Measurements from ENCODE around the gene PLEKHG2.

The PLEKHG2 gene

GRCh38 chr19:39372941-39373340 is 39.5 kb upstream of the PLEKHG2 start:
- no peak for TF ChIP-seq TCF12 (IDR thresholded peaks at IDR 0.05; ENCODE audit: low read depth)
- TF ChIP-seq CREB1 (IDR thresholded peaks at IDR 0.05; ENCODE audit: low read depth), result no peak
- no peak for TF ChIP-seq TEAD4 (IDR thresholded peaks at IDR 0.05)
- no peak for TF ChIP-seq REST (IDR thresholded peaks at IDR 0.05; ENCODE audit: low read depth)
- no peak for TF ChIP-seq EP300 (IDR thresholded peaks at IDR 0.05; ENCODE audit: borderline replicate concordance)
- no peak for TF ChIP-seq TAF1 (IDR thresholded peaks at IDR 0.05; ENCODE audit: low read depth)
- TF ChIP-seq CEBPB (IDR thresholded peaks at IDR 0.05), result no peak
- TF ChIP-seq, protein P1, sequence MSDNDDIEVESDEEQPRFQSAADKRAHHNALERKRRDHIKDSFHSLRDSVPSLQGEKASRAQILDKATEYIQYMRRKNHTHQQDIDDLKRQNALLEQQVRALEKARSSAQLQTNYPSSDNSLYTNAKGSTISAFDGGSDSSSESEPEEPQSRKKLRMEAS (IDR thresholded peaks at IDR 0.05), result no peak
- TF ChIP-seq ZBTB7A (IDR thresholded peaks at IDR 0.05; ENCODE audit: low read depth), result no peak
- no peak for TF ChIP-seq USF1 (IDR thresholded peaks at IDR 0.05)
- TF ChIP-seq NFIC (IDR thresholded peaks at IDR 0.05), result no peak
- no peak for TF ChIP-seq EGR1 (IDR thresholded peaks at IDR 0.05)
- no peak for TF ChIP-seq RAD21 (IDR thresholded peaks at IDR 0.05; ENCODE audit: low read depth)
- no peak for TF ChIP-seq FOXM1 (IDR thresholded peaks at IDR 0.05; ENCODE audit: borderline replicate concordance, low read depth)
- TF ChIP-seq YY1 (IDR thresholded peaks at IDR 0.05; ENCODE audit: low read depth), result no peak

- TF ChIP-seq TEAD4 (IDR thresholded peaks at IDR 0.05), result no peak
- TF ChIP-seq TAF1 (IDR thresholded peaks at IDR 0.05; ENCODE audit: low read depth), result no peak
- no peak for TF ChIP-seq FOXM1 (IDR thresholded peaks at IDR 0.05; ENCODE audit: borderline replicate concordance, low read depth)
- no peak for TF ChIP-seq EGR1 (IDR thresholded peaks at IDR 0.05)
- no peak for TF ChIP-seq TCF12 (IDR thresholded peaks at IDR 0.05; ENCODE audit: low read depth)
- no peak for TF ChIP-seq NFIC (IDR thresholded peaks at IDR 0.05)
- TF ChIP-seq RAD21 (IDR thresholded peaks at IDR 0.05; ENCODE audit: low read depth), result no peak
- no peak for TF ChIP-seq CREB1 (IDR thresholded peaks at IDR 0.05; ENCODE audit: low read depth)
- TF ChIP-seq ZBTB7A (IDR thresholded peaks at IDR 0.05; ENCODE audit: low read depth), result no peak
- TF ChIP-seq USF1 (IDR thresholded peaks at IDR 0.05), result no peak
Observed at GRCh38 chr19:39375929-39376328, 36.5 kb upstream of the PLEKHG2 start.

DNA sequence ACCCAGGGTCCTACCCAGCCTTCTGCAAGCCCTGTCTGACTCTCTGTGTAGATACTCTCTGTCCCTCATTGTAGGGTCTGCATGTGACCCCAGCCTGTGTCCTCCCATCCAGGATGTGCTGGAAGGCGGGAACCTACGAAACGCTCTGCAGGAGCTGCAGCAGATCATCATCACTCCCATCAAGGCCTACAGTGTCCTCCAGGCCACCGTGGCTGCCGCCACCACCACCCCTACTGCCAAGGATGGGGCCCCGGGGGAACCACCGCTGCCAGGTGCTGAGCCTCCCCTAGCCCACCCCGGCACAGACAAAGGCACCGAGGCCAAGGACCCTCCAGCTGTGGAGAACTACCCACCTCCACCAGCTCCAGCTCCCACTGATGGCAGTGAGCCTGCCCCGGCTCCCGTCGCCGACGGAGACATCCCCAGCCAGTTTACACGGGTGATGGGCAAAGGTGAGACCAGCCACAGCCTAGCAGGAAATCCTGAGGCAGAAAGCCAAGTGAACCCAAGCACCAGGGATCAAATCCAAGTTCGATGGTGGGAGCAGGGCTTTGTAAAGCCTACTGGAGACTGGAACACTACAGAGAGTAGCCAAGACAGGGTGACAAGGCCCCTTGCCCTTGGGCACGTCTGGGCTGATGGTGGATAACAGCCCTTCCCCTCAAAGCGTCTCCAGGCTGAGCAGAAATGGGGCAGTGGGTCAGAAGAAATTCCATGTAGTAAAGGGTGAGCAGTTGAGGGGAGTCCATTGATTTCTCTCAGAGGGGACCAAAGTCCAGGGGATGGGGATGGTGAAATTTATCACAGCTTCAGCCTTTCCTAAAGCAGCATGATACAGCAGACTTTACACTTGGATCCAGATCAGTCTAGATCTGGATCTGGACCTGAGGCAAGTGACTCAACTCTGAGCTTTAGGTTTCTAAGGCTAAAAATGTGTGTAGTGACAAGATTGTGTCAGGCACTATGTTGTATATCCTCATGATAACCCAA is 34.8 kb upstream of the PLEKHG2 start:
- no peak for TF ChIP-seq TEAD4 (IDR thresholded peaks at IDR 0.05)
- no peak for TF ChIP-seq CEBPB (IDR thresholded peaks at IDR 0.05)
- no peak for TF ChIP-seq USF1 (IDR thresholded peaks at IDR 0.05)
- TF ChIP-seq YY1 (IDR thresholded peaks at IDR 0.05; ENCODE audit: low read depth), result no peak
- TF ChIP-seq EGR1 (IDR thresholded peaks at IDR 0.05), result no peak
- TF ChIP-seq ZBTB7A (IDR thresholded peaks at IDR 0.05; ENCODE audit: low read depth), result no peak
- TF ChIP-seq REST (IDR thresholded peaks at IDR 0.05; ENCODE audit: low read depth), result no peak
- no peak for TF ChIP-seq TCF12 (IDR thresholded peaks at IDR 0.05; ENCODE audit: low read depth)
- no peak for TF ChIP-seq CREB1 (IDR thresholded peaks at IDR 0.05; ENCODE audit: low read depth)
- no peak for TF ChIP-seq NFIC (IDR thresholded peaks at IDR 0.05)
- no peak for TF ChIP-seq TAF1 (IDR thresholded peaks at IDR 0.05; ENCODE audit: low read depth)
- TF ChIP-seq FOXM1 (IDR thresholded peaks at IDR 0.05; ENCODE audit: borderline replicate concordance, low read depth), result no peak
- TF ChIP-seq RAD21 (IDR thresholded peaks at IDR 0.05; ENCODE audit: low read depth), result no peak
- TF ChIP-seq, protein P1 (IDR thresholded peaks at IDR 0.05), result no peak
- no peak for TF ChIP-seq EP300 (IDR thresholded peaks at IDR 0.05; ENCODE audit: borderline replicate concordance)

GRCh38 chr19:39379865-39380396 is 32.5 kb upstream of the PLEKHG2 start:
- no peak for TF ChIP-seq TAF1 (IDR thresholded peaks at IDR 0.05; ENCODE audit: low read depth)
